Peyer's patch (tissue), 4 donors: ENCODE data around the gene SGCA. TPM values are rescaled to one million over a fixed set of nuclear protein-coding genes. Genes with fewer than 3 reads are reported as not detected.

Experiments
- DNase-seq, 3 donors: peaks; one replicate each; pipeline ENCODE4 v3.0.0-alpha.2; 2017 to 2019
- H3K27ac ChIP-seq, 4 donors: fragments of 200-600 bp; sonication (generic); one replicate each; pipeline ENCODE4 v1.5.1; 2016 to 2019
- H3K27me3 ChIP-seq, 2 donors: fragments of 200-600 bp; sonication (generic); one replicate each; pipeline ENCODE4 v1.5.1; 2019
- H3K36me3 ChIP-seq, 3 donors: fragments of 200-600 bp; sonication (generic); one replicate each; pipeline ENCODE4 v1.5.1; 2016 to 2019
- H3K4me1 ChIP-seq, 4 donors: fragments of 200-600 bp; sonication (generic); one replicate each; pipeline ENCODE4 v1.5.1; 2016 to 2019
- H3K4me3 ChIP-seq, 4 donors: fragments of 200-600 bp; sonication (generic); 1 replicate in 3 of 4; 2 replicates in 1 of 4; pipeline ENCODE4 v1.5.1; 2016 to 2019; ENCODE audit warnings: mild to moderate bottlenecking in 1 of 4
- H3K9me3 ChIP-seq, 4 donors: fragments of 200-600 bp; sonication (generic); one replicate each; pipeline ENCODE4 v1.5.1; 2016 to 2019; ENCODE audit warnings: mild to moderate bottlenecking in 1 of 4
- CTCF ChIP-seq, 6 experiments: fragments of 450-650 bp in 4 of 6; fragments of 200-600 bp in 2 of 6; sonication (generic) in 1 of 6; IDR thresholded peaks; one replicate each; pipeline ENCODE4 v1.5.1; 2017 to 2019; ENCODE audit warnings: antibody characterized with exemption in 6 of 6, mild to moderate bottlenecking in 3 of 6, moderate library complexity in 1 of 6
- POLR2A ChIP-seq, 2 donors: fragments of 450-650 bp; IDR thresholded peaks; one replicate each; pipeline ENCODE4 v1.5.1; 2017; ENCODE audit warnings: antibody characterized with exemption in 2 of 2, mild to moderate bottlenecking in 2 of 2, moderate library complexity in 2 of 2
- total RNA-seq, 4 donors: library from RNA; depleted of rRNA; stranded (reverse); fragments of >200 nt; gene quantifications; one replicate each; pipeline ENCODE4 v1.1.0, GENCODE V29; 2016

Gene SGCA
- total RNA-seq, 4 donors from 2014 or later = 2.9 to 3.5 (median 3.5) TPM; not detected in 1

GRCh38 chr17:50161023-50161910, 4.5 kb upstream of the SGCA start:
- peaks cover 0 to 14% (median 7%) of the 10 kb centered on the region in 4 donors for H3K4me1 ChIP-seq
- H3K9me3 ChIP-seq = no peaks in the 10 kb centered on the region
- peak overlapping the region; percentile 23 to 64 (median 60) for H3K27ac ChIP-seq
- TF ChIP-seq POLR2A (IDR thresholded peaks at IDR 0.05) = peak in 1 of 2 donors; percentile 11
- TF ChIP-seq CTCF (IDR thresholded peaks at IDR 0.05) = peak; percentile 92 to 98 (median 98)
- no peaks in the 10 kb centered on the region for H3K36me3 ChIP-seq
- DNase-seq = peak; percentile 90 to 95 (median 94)
- peak overlapping the region; percentile 42 to 57 (median 45) for H3K4me3 ChIP-seq
- H3K27me3 ChIP-seq = no peaks in the 10 kb centered on the region

GRCh38 chr17:50161911-50162288, 3.9 kb upstream of the SGCA start:
- H3K36me3 ChIP-seq = no peaks in the 10 kb centered on the region
- TF ChIP-seq POLR2A (IDR thresholded peaks at IDR 0.05) = no peak
- no peak for TF ChIP-seq CTCF (IDR thresholded peaks at IDR 0.05)
- H3K27ac ChIP-seq = peak overlapping the region in 1 of 4 donors; percentile 62
- no peak for DNase-seq
- no peaks in the 10 kb centered on the region for H3K9me3 ChIP-seq
- H3K4me3 ChIP-seq = peak overlapping the region in 3 of 4 donors; percentile 43 to 57 (median 47)
- H3K4me1 ChIP-seq = peaks cover 0 to 14% (median 7%) of the 10 kb centered on the region in 4 donors
- H3K27me3 ChIP-seq = no peaks in the 10 kb centered on the region

GRCh38 chr17:50162466-50163254, 3.1 kb upstream of the SGCA start:
- DNase-seq = no peak
- Histone ChIP-seq H3K4me3 (no peak overlapping the region), H3K36me3 (no peaks in the 10 kb centered on the region), H3K9me3 (no peaks in the 10 kb centered on the region), H3K4me1 (peaks cover 0 to 14% (median 7%) of the 10 kb centered on the region in 4 donors), H3K27ac (no peak overlapping the region), H3K27me3 (no peaks in the 10 kb centered on the region)
- TF ChIP-seq CTCF (IDR thresholded peaks at IDR 0.05) (no peak), POLR2A (IDR thresholded peaks at IDR 0.05) (no peak)

GRCh38 chr17:50163843-50164696, 1.7 kb upstream of the SGCA start:
- peak overlapping the region in 1 of 4 donors; percentile 32 for H3K27ac ChIP-seq
- no peaks in the 10 kb centered on the region for H3K27me3 ChIP-seq
- no peak for TF ChIP-seq POLR2A (IDR thresholded peaks at IDR 0.05)
- no peak for TF ChIP-seq CTCF (IDR thresholded peaks at IDR 0.05)
- DNase-seq = peak in 2 of 3 donors; percentile 78 to 83
- no peaks in the 10 kb centered on the region for H3K9me3 ChIP-seq
- H3K36me3 ChIP-seq = no peaks in the 10 kb centered on the region
- no peak overlapping the region for H3K4me3 ChIP-seq
- peaks cover 0 to 14% (median 7%) of the 10 kb centered on the region in 4 donors for H3K4me1 ChIP-seq

- Histone ChIP-seq H3K36me3 (no peaks in the 10 kb centered on the region), H3K27me3 (no peaks in the 10 kb centered on the region), H3K4me3 (no peak overlapping the region), H3K4me1 (peaks cover 0 to 14% (median 7%) of the 10 kb centered on the region in 4 donors), H3K9me3 (no peaks in the 10 kb centered on the region), H3K27ac (no peak overlapping the region)
- no peak for DNase-seq
- TF ChIP-seq POLR2A (IDR thresholded peaks at IDR 0.05) (no peak), CTCF (IDR thresholded peaks at IDR 0.05) (no peak)
These were observed 1.2 kb upstream of the SGCA start for GRCh38 chr17:50164697-50164988.
